ENCODE results near the gene DYSF. TPM values are rescaled to one million over a fixed set of nuclear protein-coding genes. Genes with fewer than 3 reads are reported as not detected.
A peak's percentile ranks its signal among the peaks of the same experiment; 100 is the strongest.

Gene DYSF
- total RNA-seq, 4 donors from 2014 or later, result 2.4 to 10.6 (median 4.3) TPM

- no peaks in the 10 kb centered on the region for H3K36me3 ChIP-seq
- intact Hi-C loops (cut with DNase I), result no loop called here
- WGBS, 2 donors, result 87 to 89% methylated on average over 3 of the region's 3 CpGs
- no peak overlapping the region for H3K27ac ChIP-seq
- no peak for TF ChIP-seq POLR2A (IDR thresholded peaks at IDR 0.05)
- no peak for TF ChIP-seq CTCF (IDR thresholded peaks at IDR 0.05)
- no peaks in the 10 kb centered on the region for H3K9me3 ChIP-seq
- no peak for DNase-seq
- no peaks in the 10 kb centered on the region for H3K27me3 ChIP-seq
- H3K4me3 ChIP-seq, result no peak overlapping the region
- H3K4me1 ChIP-seq, result no peaks in the 10 kb centered on the region
Observed at GRCh38 chr2:71577209-71577608, 123.8 kb downstream of the DYSF start.

GRCh38 chr2:71578767-71579342 lies 125.5 kb downstream of the DYSF start:
- no peaks in the 10 kb centered on the region for H3K36me3 ChIP-seq
- H3K4me1 ChIP-seq, result no peaks in the 10 kb centered on the region
- H3K27me3 ChIP-seq, result no peaks in the 10 kb centered on the region
- TF ChIP-seq CTCF (IDR thresholded peaks at IDR 0.05) (no peak), POLR2A (IDR thresholded peaks at IDR 0.05) (no peak)
- H3K4me3 ChIP-seq, result no peak overlapping the region
- intact Hi-C loops (cut with DNase I), result no loop called here
- no peak for DNase-seq
- H3K27ac ChIP-seq, result peak overlapping the region in 3 of 4 donors; percentile 20 to 62 (median 61)
- H3K9me3 ChIP-seq, result no peaks in the 10 kb centered on the region
- WGBS, 2 donors, result 80 to 90% methylated on average over 18 to 20 of the region's 20 CpGs

GRCh38 chr2:71581026-71581425 lies 127.7 kb downstream of the DYSF start:
- H3K27ac ChIP-seq, result no peak overlapping the region
- 55 to 56% methylated on average over 9 to 10 of the region's 10 CpGs for WGBS, 2 donors
- H3K36me3 ChIP-seq, result no peaks in the 10 kb centered on the region
- no peak for TF ChIP-seq POLR2A (IDR thresholded peaks at IDR 0.05)
- no peak for TF ChIP-seq CTCF (IDR thresholded peaks at IDR 0.05)
- no peaks in the 10 kb centered on the region for H3K4me1 ChIP-seq
- no peak for DNase-seq
- H3K4me3 ChIP-seq, result no peak overlapping the region
- no peaks in the 10 kb centered on the region for H3K27me3 ChIP-seq
- intact Hi-C loops (cut with DNase I), result no loop called here
- H3K9me3 ChIP-seq, result no peaks in the 10 kb centered on the region

GRCh38 chr2:71583876-71584275 lies 130.5 kb downstream of the DYSF start:
- Histone ChIP-seq H3K9me3 (no peaks in the 10 kb centered on the region), H3K27ac (no peak overlapping the region), H3K36me3 (no peaks in the 10 kb centered on the region), H3K4me1 (no peaks in the 10 kb centered on the region), H3K4me3 (no peak overlapping the region), H3K27me3 (no peaks in the 10 kb centered on the region)
- TF ChIP-seq CTCF (IDR thresholded peaks at IDR 0.05), result no peak
- no peak for TF ChIP-seq POLR2A (IDR thresholded peaks at IDR 0.05)
- WGBS, 2 donors, result 100% methylated on average over 1 of the region's 7 CpGs; no CpG with 5 or more reads in 1 of the 2 donors
- intact Hi-C loops (cut with DNase I), result no loop called here
- DNase-seq, result no peak

GRCh38 chr2:71586471-71586870 lies 133.1 kb downstream of the DYSF start:
- Histone ChIP-seq H3K9me3 (no peaks in the 10 kb centered on the region), H3K4me3 (no peak overlapping the region), H3K4me1 (no peaks in the 10 kb centered on the region), H3K36me3 (no peaks in the 10 kb centered on the region), H3K27ac (no peak overlapping the region), H3K27me3 (no peaks in the 10 kb centered on the region)
- intact Hi-C loops (cut with DNase I), result no loop called here
- DNase-seq, result no peak
- TF ChIP-seq POLR2A (IDR thresholded peaks at IDR 0.05) (no peak), CTCF (IDR thresholded peaks at IDR 0.05) (no peak)
- 80% methylated on average over 1 of the region's 8 CpGs; no CpG with 5 or more reads in 1 of the 2 donors for WGBS, 2 donors

All from esophagus squamous epithelium (tissue), 5 donors.